Activated CD4-positive, alpha-beta memory T cell treated with anti-CD3 and anti-CD28 coated beads, Interleukin-2, amount 10 ng/mL, durations not matched to agents 7 days and 5 days (primary cell): ENCODE data around the gene MALAT1. TPM values are rescaled to one million over a fixed set of nuclear protein-coding genes. Genes with fewer than 3 reads are reported as not detected.
A peak's percentile ranks its signal among the peaks of the same experiment; 100 is the strongest.
"Not testable (repeated sequence)": the region's sequence is repeated elsewhere in the genome, so short reads cannot be mapped to it uniquely, and the experiment has no call there.

ENCODE experiments used
- CTCF ChIA-PET: fragments of 350-600 bp; sonication (Branson Sonifier 250); formaldehyde crosslinking; loops from one replicate; lab custom pipeline; 2021; ENCODE audit warnings: antibody characterized with exemption, inconsistent platforms; lab: Charles Lee
- POLR2A ChIA-PET: fragments of 350-600 bp; sonication (Branson Sonifier 250); formaldehyde crosslinking; loops from one replicate; lab custom pipeline; 2021; ENCODE audit warnings: antibody characterized with exemption; lab: Charles Lee
- DNase-seq: peaks from one replicate; pipeline ENCODE4 v3.0.0-alpha.2; 2020
- H3K27ac Mint-ChIP-seq: one replicate; pipeline ENCODE4 v1.8.0; 2021; ENCODE audit warnings: mild to moderate bottlenecking, mixed read lengths
- H3K27me3 Mint-ChIP-seq: one replicate; pipeline ENCODE4 v1.8.0; 2021; ENCODE audit warnings: mixed read lengths
- H3K36me3 Mint-ChIP-seq: one replicate; pipeline ENCODE4 v1.8.0; 2021; ENCODE audit warnings: low read depth, mixed read lengths
- H3K4me1 Mint-ChIP-seq: one replicate; pipeline ENCODE4 v1.8.0; 2021; ENCODE audit warnings: mixed read lengths
- H3K4me3 Mint-ChIP-seq: one replicate; pipeline ENCODE4 v1.8.0; 2021; ENCODE audit warnings: mild to moderate bottlenecking, mixed read lengths
- H3K9me3 Mint-ChIP-seq: one replicate; pipeline ENCODE4 v1.8.0; 2021; ENCODE audit warnings: mixed read lengths
- total RNA-seq, 2 experiments: library from RNA; stranded (reverse); gene quantifications; one replicate each; pipeline ENCODE4 v1.2.3, GENCODE V29; 2021

MALAT1 gene
- total RNA-seq, 2 experiments from 2014 or later, result 7,674 to 7,759 TPM

GRCh38 chr11:65512311-65512710 lies 13.5 kb downstream of the MALAT1 start:
- H3K4me1 Mint-ChIP-seq, result peaks cover 24% of the 10 kb centered on the region
- H3K36me3 Mint-ChIP-seq, H3K27ac Mint-ChIP-seq, H3K4me3 Mint-ChIP-seq, H3K9me3 Mint-ChIP-seq, H3K27me3 Mint-ChIP-seq, DNase-seq: not testable (repeated sequence)
- POLR2A ChIA-PET, result interaction anchor here (1.0 to 28.9 kb wide), 3 partner anchors 8 to 92 kb away, joined by 3 to 6840 read pairs (median 374); partner anchors contain the start of genes MALAT1 and NEAT1
- CTCF ChIA-PET, result interaction anchor here (0.9 to 20.8 kb wide), 3 partner anchors 33 to 90 kb away, joined by 3 to 447 read pairs (median 3); partner anchors contain the start of gene NEAT1

GRCh38 chr11:65516135-65516968 lies 17.5 kb downstream of the MALAT1 start:
- H3K4me1 Mint-ChIP-seq, result peaks cover 6% of the 10 kb centered on the region
- H3K9me3 Mint-ChIP-seq, result no peaks in the 10 kb centered on the region
- POLR2A ChIA-PET, result interaction anchor here (1.3 to 2.5 kb wide), 4 partner anchors 9 to 92 kb away, joined by 6 to 12 read pairs (median 8); partner anchors contain the start of genes MALAT1 and SCYL1
- no peak for DNase-seq
- H3K27ac Mint-ChIP-seq, result no peak overlapping the region
- CTCF ChIA-PET, result interaction anchor here (0.8 to 1.6 kb wide), 2 partner anchors 100 to 129 kb away, joined by 3 to 4 read pairs; no protein-coding TSS in a partner anchor
- no peak overlapping the region for H3K4me3 Mint-ChIP-seq
- H3K36me3 Mint-ChIP-seq, result no peaks in the 10 kb centered on the region
- peaks cover 5% of the 10 kb centered on the region for H3K27me3 Mint-ChIP-seq

- peaks cover 29% of the 10 kb centered on the region for H3K4me1 Mint-ChIP-seq
- H3K4me3 Mint-ChIP-seq, H3K9me3 Mint-ChIP-seq, H3K36me3 Mint-ChIP-seq, H3K27me3 Mint-ChIP-seq, DNase-seq: not testable (repeated sequence)
- H3K27ac Mint-ChIP-seq, result peak overlapping the region; percentile 3
- CTCF ChIA-PET, result interaction anchor here (0.7 to 1.0 kb wide), 2 partner anchors 69 to 128 kb away, joined by 3 to 4 read pairs; no protein-coding TSS in a partner anchor
- POLR2A ChIA-PET, result interaction anchor here (3.9 kb wide), 1 partner anchor 12 kb away, joined by 18 read pairs; no protein-coding TSS in a partner anchor
Measured at GRCh38 chr11:65518941-65519549, 20.2 kb downstream of the MALAT1 start.

- POLR2A ChIA-PET, result interaction anchor here (0.8 to 3.9 kb wide), 2 partner anchors 15 to 22 kb away, joined by 4 to 18 read pairs; no protein-coding TSS in a partner anchor
- H3K4me1 Mint-ChIP-seq, result peaks cover 44% of the 10 kb centered on the region
- CTCF ChIA-PET, result not testable (repeated sequence)
Measured at GRCh38 chr11:65521777-65522521, 23.1 kb downstream of the MALAT1 start.

GRCh38 chr11:65522718-65523630 lies 24.1 kb downstream of the MALAT1 start:
- CTCF ChIA-PET, H3K9me3 Mint-ChIP-seq, DNase-seq, H3K27me3 Mint-ChIP-seq: not testable (repeated sequence)
- peak overlapping the region; percentile 83 for H3K27ac Mint-ChIP-seq
- H3K4me1 Mint-ChIP-seq, result peaks cover 50% of the 10 kb centered on the region
- H3K36me3 Mint-ChIP-seq, result peaks cover 15% of the 10 kb centered on the region
- H3K4me3 Mint-ChIP-seq, result peak overlapping the region; percentile 66
- POLR2A ChIA-PET, result interaction anchor here (1.2 to 4.5 kb wide), 6 partner anchors 7 to 102 kb away, joined by 3 to 39 read pairs (median 30); partner anchors contain the start of genes MALAT1 and NEAT1

More at GRCh38 chr11:65521777-65522521, 23.1 kb downstream of the MALAT1 start:
- H3K27ac Mint-ChIP-seq, H3K27me3 Mint-ChIP-seq, H3K36me3 Mint-ChIP-seq, H3K9me3 Mint-ChIP-seq, DNase-seq: not testable (repeated sequence)
- peak overlapping the region; percentile 22 for H3K4me3 Mint-ChIP-seq

- H3K9me3 Mint-ChIP-seq, CTCF ChIA-PET, DNase-seq, H3K27me3 Mint-ChIP-seq: not testable (repeated sequence)
- Mint-ChIP-seq H3K4me1 (peaks cover 50% of the 10 kb centered on the region), H3K4me3 (peak overlapping the region; percentile 66), H3K36me3 (peaks cover 16% of the 10 kb centered on the region), H3K27ac (peak overlapping the region; percentile 83)
- POLR2A ChIA-PET, result interaction anchor here (1.2 to 4.5 kb wide), 8 partner anchors 7 to 103 kb away, joined by 3 to 39 read pairs (median 17); partner anchors contain the start of genes MALAT1 and NEAT1
Measured at GRCh38 chr11:65523631-65523968, 24.8 kb downstream of the MALAT1 start.

- DNase-seq, result no peak
- peaks cover 53% of the 10 kb centered on the region for H3K4me1 Mint-ChIP-seq
- no peaks in the 10 kb centered on the region for H3K9me3 Mint-ChIP-seq
- H3K4me3 Mint-ChIP-seq, result peak overlapping the region; percentile 66
- CTCF ChIA-PET, result interaction anchor here (0.9 to 1.1 kb wide), 3 partner anchors 16 to 109 kb away, joined by 3 to 4 read pairs (median 3); no protein-coding TSS in a partner anchor
- H3K27me3 Mint-ChIP-seq, result no peaks in the 10 kb centered on the region
- peaks cover 20% of the 10 kb centered on the region for H3K36me3 Mint-ChIP-seq
- peak overlapping the region; percentile 83 for H3K27ac Mint-ChIP-seq
- POLR2A ChIA-PET, result interaction anchor here (0.7 to 4.5 kb wide), 24 partner anchors 8 to 336 kb away, joined by 3 to 39 read pairs (median 6); partner anchors contain the start of genes FRMD8, MALAT1, MUS81 and NEAT1
Measured at GRCh38 chr11:65524014-65524740, 25.3 kb downstream of the MALAT1 start.

- Mint-ChIP-seq H3K4me1 (peaks cover 56% of the 10 kb centered on the region), H3K4me3 (peak within 1 kb of the TSS; percentile 80), H3K9me3 (no peaks in the 10 kb centered on the region), H3K27ac (peak within 1 kb of the TSS; percentile 83), H3K27me3 (no peaks in the 10 kb centered on the region), H3K36me3 (peaks cover 22% of the 10 kb centered on the region)
- CTCF ChIA-PET, result interaction anchor here (0.7 to 1.1 kb wide), 8 partner anchors 15 to 110 kb away, joined by 3 to 4 read pairs (median 3); no protein-coding TSS in a partner anchor
- POLR2A ChIA-PET, result interaction anchor here (0.7 to 4.5 kb wide), 28 partner anchors 9 to 335 kb away, joined by 3 to 39 read pairs (median 4); partner anchors contain the start of genes DPF2, FRMD8, MALAT1 and MUS81
- DNase-seq, result peak; percentile 86
Measured at GRCh38 chr11:65524741-65525545, 26.1 kb downstream of the MALAT1 start, which contains the start of gene SCYL1. Gene SCYL1, plus strand, starts transcription at chr11:65525083. Its CDS starts 71 bp downstream, at chr11:65525154.

- H3K36me3 Mint-ChIP-seq, result peaks cover 29% of the 10 kb centered on the region
- H3K4me3 Mint-ChIP-seq, result peak overlapping the region; percentile 80
- ChIA-PET POLR2A (interaction anchor here (0.6 to 4.5 kb wide), 26 partner anchors 9 to 350 kb away, joined by 3 to 39 read pairs (median 6); partner anchors contain the start of genes DPF2, FRMD8, MALAT1 and MUS81), CTCF (interaction anchor here (0.7 to 1.6 kb wide), 11 partner anchors 14 to 166 kb away, joined by 3 to 8 read pairs (median 3); no protein-coding TSS in a partner anchor)
- DNase-seq, result no peak
- H3K4me1 Mint-ChIP-seq, result peaks cover 59% of the 10 kb centered on the region
- no peaks in the 10 kb centered on the region for H3K9me3 Mint-ChIP-seq
- no peaks in the 10 kb centered on the region for H3K27me3 Mint-ChIP-seq
- H3K27ac Mint-ChIP-seq, result peak overlapping the region; percentile 64
Measured at GRCh38 chr11:65525546-65526480, 27.0 kb downstream of the MALAT1 start.
